H1 (cell line): Measurements from ENCODE around the gene TNP2. TPM values are rescaled to one million over a fixed set of nuclear protein-coding genes. Genes with fewer than 3 reads are reported as not detected.

Source experiments
- CTCF ChIA-PET: fragments of 300-600 bp; sonication (Branson Sonifier 250); formaldehyde crosslinking; loops from one replicate; lab custom pipeline; 2021; ENCODE audit not compliant: partially characterized antibody; lab: Charles Lee
- POLR2A ChIA-PET: fragments of 300-600 bp; sonication (Branson Sonifier 250); formaldehyde crosslinking; loops from one replicate; lab custom pipeline; 2021; ENCODE audit warnings: inconsistent platforms; ENCODE audit not compliant: partially characterized antibody; lab: Charles Lee
- DNase-seq, 2 experiments: peaks; one replicate each; pipeline versions ENCODE4 v3.0.0 to v3.0.0-alpha.2; 2010 to 2022; ENCODE audit warnings: low spot score in 2 of 2, low read depth in 1 of 2, mixed read lengths in 1 of 2
- FAIRE-seq: peaks from 2 replicates; lab custom pipeline; 2011; peaks lifted over from hg19 to GRCh38; lab: Jason Lieb, UNC
- H2AFZ ChIP-seq: 2 replicates; pipeline ENCODE4 v1.8.1; 2012; ENCODE audit warnings: low read length, inconsistent platforms
- H2AK5ac ChIP-seq: 2 replicates; pipeline ENCODE4 v1.6.1; 2013; ENCODE audit warnings: low read depth, low read length
- H2BK120ac ChIP-seq: replicated peaks from 2 replicates; pipeline ENCODE3; 2013; ENCODE audit warnings: low read depth, low read length, inconsistent platforms
- H2BK12ac ChIP-seq: 2 replicates; pipeline ENCODE4 v1.6.1; 2013; ENCODE audit warnings: low read depth, low read length
- H2BK15ac ChIP-seq: 2 replicates; pipeline ENCODE4 v1.6.1; 2013; ENCODE audit warnings: low read length
- H2BK20ac ChIP-seq: 2 replicates; pipeline ENCODE4 v1.6.1; 2013; ENCODE audit warnings: low read length
- H2BK5ac ChIP-seq: 2 replicates; pipeline ENCODE4 v1.6.1; 2013; ENCODE audit warnings: low read depth, low read length
- H3K14ac ChIP-seq: 2 replicates; pipeline ENCODE4 v1.6.1; 2013; ENCODE audit warnings: inconsistent platforms; ENCODE audit not compliant: insufficient read length
- H3K18ac ChIP-seq: 2 replicates; pipeline ENCODE4 v1.6.1; 2013; ENCODE audit warnings: low read length; ENCODE audit errors: extremely low read depth
- H3K23ac ChIP-seq: 2 replicates; pipeline ENCODE4 v1.6.1; 2013; ENCODE audit warnings: inconsistent platforms; ENCODE audit not compliant: insufficient read length
- H3K23me2 ChIP-seq: 2 replicates; pipeline ENCODE4 v1.6.1; 2013; ENCODE audit warnings: low read depth, low read length
- H3K27ac ChIP-seq: 2 replicates; pipeline ENCODE4 v1.6.1; 2011; ENCODE audit warnings: low read depth, low read length, inconsistent platforms
- H3K27me3 ChIP-seq, 4 experiments: replicated peaks in 1 of 4; 1 replicate in 1 of 4; 2 replicates in 3 of 4; pipeline versions ENCODE4 v1.6.1 to v1.8.1; 2011 to 2013; ENCODE audit warnings: low read length in 3 of 4, mild to moderate bottlenecking in 3 of 4, inconsistent platforms in 2 of 4, mixed read lengths in 2 of 4, moderate library complexity in 1 of 4; ENCODE audit not compliant: control insufficient read depth in 3 of 4, insufficient read depth in 3 of 4; ENCODE audit errors: extremely low read depth in 1 of 4
- H3K36me3 ChIP-seq, 4 experiments: 2 replicates each; pipeline versions ENCODE4 v1.6.1 to v1.8.1; 2011 to 2013; ENCODE audit warnings: mild to moderate bottlenecking in 4 of 4, low read length in 3 of 4, moderate library complexity in 2 of 4, control low read depth in 1 of 4, inconsistent platforms in 1 of 4; ENCODE audit not compliant: insufficient read depth in 4 of 4, control insufficient read depth in 2 of 4
- H3K4ac ChIP-seq: replicated peaks from 2 replicates; pipeline ENCODE3; 2013; ENCODE audit warnings: low read length, low read depth, mixed read lengths, inconsistent platforms; ENCODE audit not compliant: insufficient read length
- H3K4me1 ChIP-seq, 4 experiments: replicated peaks in 1 of 4; 1 replicate in 1 of 4; 2 replicates in 3 of 4; pipeline versions ENCODE4 v1.6.1 to v1.8.1; 2011 to 2013; ENCODE audit warnings: low read length in 3 of 4, inconsistent platforms in 2 of 4, mixed read lengths in 1 of 4; ENCODE audit not compliant: insufficient read depth in 4 of 4, control insufficient read depth in 3 of 4
- H3K4me2 ChIP-seq, 2 experiments: 2 replicates each; pipeline versions ENCODE4 v1.6.1 to v1.8.1; 2011 to 2013; ENCODE audit warnings: low read depth in 2 of 2, low read length in 2 of 2, control low read depth in 1 of 2, inconsistent platforms in 1 of 2, mild to moderate bottlenecking in 1 of 2; ENCODE audit not compliant: insufficient read depth in 1 of 2
- H3K4me3 ChIP-seq, 4 experiments: fragments of 200-600, 300-600 bp in 1 of 4; sonication (generic), shearing (Covaris generic), sonication (Bioruptor Twin) in 1 of 4; 2 replicates each; pipeline versions ENCODE4 v1.5.1 to v1.8.1; 2011 to 2016; ENCODE audit warnings: low read length in 4 of 4, low read depth in 3 of 4, control low read depth in 2 of 4, inconsistent platforms in 2 of 4, mild to moderate bottlenecking in 2 of 4, mixed read lengths in 1 of 4, moderate library complexity in 1 of 4; ENCODE audit not compliant: insufficient read depth in 2 of 4; ENCODE audit errors: extremely low read depth in 1 of 4
- H3K56ac ChIP-seq: replicated peaks from 2 replicates; pipeline ENCODE3; 2013; ENCODE audit warnings: low read depth, mild to moderate bottlenecking, mixed read lengths, low read length, inconsistent platforms; ENCODE audit not compliant: insufficient read length
- H3K79me1 ChIP-seq: 2 replicates; pipeline ENCODE4 v1.6.1; 2013; ENCODE audit warnings: low read depth, low read length, control low read depth
- H3K79me2 ChIP-seq, 2 experiments: 2 replicates each; pipeline versions ENCODE4 v1.6.1 to v1.8.1; 2012 to 2013; ENCODE audit warnings: low read length in 2 of 2, mild to moderate bottlenecking in 2 of 2, inconsistent platforms in 1 of 2; ENCODE audit not compliant: insufficient read depth in 2 of 2, control insufficient read depth in 1 of 2
- H3K9ac ChIP-seq, 4 experiments: replicated peaks in 1 of 4; 1 replicate in 1 of 4; 2 replicates in 3 of 4; pipeline versions ENCODE4 v1.6.1 to v1.8.1; 2011 to 2013; ENCODE audit warnings: low read depth in 3 of 4, low read length in 3 of 4, control low read depth in 2 of 4, mild to moderate bottlenecking in 2 of 4, moderate library complexity in 2 of 4, inconsistent platforms in 1 of 4; ENCODE audit errors: extremely low read depth in 1 of 4
- H3K9me3 ChIP-seq, 2 experiments: 2 replicates each; pipeline versions ENCODE4 v1.6.1 to v1.8.1; 2012 to 2013; ENCODE audit warnings: mild to moderate bottlenecking in 2 of 2, moderate library complexity in 2 of 2, control low read depth in 1 of 2, inconsistent platforms in 1 of 2, low read depth in 1 of 2, low read length in 1 of 2, mixed read lengths in 1 of 2; ENCODE audit not compliant: insufficient read depth in 2 of 2
- H4K20me1 ChIP-seq, 2 experiments: replicated peaks in 1 of 2; 2 replicates each; pipeline versions ENCODE3 to v1.8.1; 2011 to 2013; ENCODE audit warnings: inconsistent platforms in 2 of 2, low read length in 2 of 2, mild to moderate bottlenecking in 1 of 2; ENCODE audit not compliant: insufficient read depth in 2 of 2, control insufficient read depth in 1 of 2
- H4K5ac ChIP-seq: 2 replicates; pipeline ENCODE4 v1.6.1; 2013; ENCODE audit warnings: low read length, low read depth, mixed read lengths, inconsistent platforms; ENCODE audit not compliant: insufficient read length
- H4K8ac ChIP-seq: 2 replicates; pipeline ENCODE4 v1.8.0; 2013; ENCODE audit warnings: mild to moderate bottlenecking, moderate library complexity, low read length, inconsistent platforms; ENCODE audit not compliant: insufficient read depth; ENCODE audit errors: extremely low read depth
- H4K91ac ChIP-seq: replicated peaks from 2 replicates; pipeline ENCODE3; 2013; ENCODE audit warnings: low read length, mixed read lengths, inconsistent platforms; ENCODE audit not compliant: insufficient read length
- ATF2 ChIP-seq: IDR thresholded peaks from 2 replicates; pipeline ENCODE4 v1.6.1; 2012; ENCODE audit warnings: low read length, inconsistent platforms
- ATF3 ChIP-seq: IDR thresholded peaks from 2 replicates; pipeline ENCODE4 v1.6.1; 2011; ENCODE audit warnings: low read depth, mild to moderate bottlenecking, low read length; ENCODE audit not compliant: insufficient read depth
- CTBP2 ChIP-seq: IDR thresholded peaks from 2 replicates; pipeline ENCODE4 v1.7.0; 2011; ENCODE audit warnings: borderline replicate concordance, mild to moderate bottlenecking, moderate library complexity, mixed read lengths, low read length; ENCODE audit not compliant: insufficient read depth, insufficient read length
- EGR1 ChIP-seq: IDR thresholded peaks from 2 replicates; pipeline ENCODE4 v1.6.1; 2011; ENCODE audit warnings: low read depth, low read length, borderline replicate concordance
- NANOG ChIP-seq: IDR thresholded peaks from 2 replicates; pipeline ENCODE4 v1.6.1; 2011; ENCODE audit warnings: low read length, low read depth, mild to moderate bottlenecking, inconsistent platforms; ENCODE audit not compliant: insufficient read depth, poor library complexity, severe bottlenecking
- SIN3A ChIP-seq, 2 experiments: IDR thresholded peaks in 1 of 2; conservative IDR thresholded peaks in 1 of 2; 2 replicates each; pipeline ENCODE4 v1.6.1; 2011 to 2012; ENCODE audit warnings: low read length in 2 of 2, improper control_type of control experiment in 1 of 2, low read depth in 1 of 2, mild to moderate bottlenecking in 1 of 2
- TAF7 ChIP-seq: optimal IDR thresholded peaks from 2 replicates; pipeline ENCODE3; 2011; ENCODE audit warnings: low read depth, mild to moderate bottlenecking, inconsistent platforms, low read length, moderate library complexity, borderline replicate concordance
- TCF12 ChIP-seq: IDR thresholded peaks from 2 replicates; pipeline ENCODE4 v1.6.1; 2011; ENCODE audit warnings: low read depth, mild to moderate bottlenecking, low read length
- WGBS, 2 experiments: shearing (Covaris generic) in 1 of 2; methylation state at CpG; one replicate each; pipeline versions ENCODE4 v1.1.6 to v1.1.7; 2013 to 2015; ENCODE audit warnings: low lambda C conversion rate in 2 of 2, mixed read lengths in 2 of 2, inconsistent platforms in 1 of 2, low coverage in 1 of 2, missing lambda C conversion rate in 1 of 2; ENCODE audit not compliant: insufficient replicate concordance in 2 of 2, insufficient coverage in 1 of 2, insufficient read length in 1 of 2; ENCODE audit errors: extremely low coverage in 1 of 2, missing lambda C conversion rate in 1 of 2; 5-methylcytosine and 5-hydroxymethylcytosine counted together
- polyA plus RNA-seq, 7 experiments: library from polyadenylated mRNA; depleted of rRNA in 3 of 7; stranded (reverse) in 5 of 7; unstranded in 2 of 7; fragments of >200 nt in 5 of 7; fragments of 200-250 nt in 2 of 7; gene quantifications; 1 replicate in 5 of 7; 2 replicates in 1 of 7; 4 replicates in 1 of 7; pipeline versions ENCODE4 v1.2.1 to v1.2.3, GENCODE V29; 2011 to 2013; ENCODE audit warnings: missing spikeins in 2 of 7, mixed read lengths in 2 of 7
- total RNA-seq: library from RNA; stranded (reverse); fragmentation: NEBNext Ultra II Directional; extraction: Animal tissue kit (Norgen Biotek cat#: 25700); gene quantifications from 2 replicates; pipeline ENCODE4 v1.2.1, GENCODE V29; 2021

Gene TNP2
- total and polyA plus RNA-seq, 2 of the 8 experiments (the other 6 are each of a cell fraction or from before 2014, with no cell fraction given): not detected

- no peak overlapping the region for H2BK20ac ChIP-seq
- H3K4me1 ChIP-seq: peaks cover 0 to 6% (median 3%) of the 10 kb centered on the region in 4 experiments; a peak in 2 of 7 replicates
- no peak overlapping the region for H2BK120ac ChIP-seq
- peak overlapping the region; percentile 13; the same call in 1 of the 2 replicates for H3K18ac ChIP-seq
- no peak overlapping the region for H3K27ac ChIP-seq
- no peak overlapping the region for H3K4ac ChIP-seq
- no peak overlapping the region for H2BK12ac ChIP-seq
- no peak overlapping the region for H2BK15ac ChIP-seq
- FAIRE-seq (no peak), DNase-seq (no peak)
- CTCF ChIA-PET: interaction anchor here (0.6 to 1.6 kb wide), 7 partner anchors 7 to 195 kb away, joined by 3 to 5 read pairs (median 4); no protein-coding TSS in a partner anchor
- no peaks in the 10 kb centered on the region for H3K27me3 ChIP-seq
- H3K9me3 ChIP-seq: 0 out of 4 replicates have a peak, but pooled peaks cover 0 to 3% of the 10 kb centered on the region in 2 experiments
- no peak overlapping the region for H3K4me3 ChIP-seq
- H4K20me1 ChIP-seq: no peaks in the 10 kb centered on the region
- 82% methylated on average over 10 of the region's 10 CpGs; no CpG with 5 or more reads in 1 of the 2 experiments for WGBS, 2 experiments
- no peak overlapping the region for H3K4me2 ChIP-seq
- no peaks in the 10 kb centered on the region for H3K79me1 ChIP-seq
- H4K91ac ChIP-seq: peak overlapping the region; percentile 5
- H3K23me2 ChIP-seq: no peaks in the 10 kb centered on the region; the same call in 1 of the 2 replicates
- no peak overlapping the region for H4K5ac ChIP-seq
- H2AFZ ChIP-seq: no peak overlapping the region
- no peak overlapping the region for H4K8ac ChIP-seq
- no peak overlapping the region for H3K14ac ChIP-seq
- POLR2A ChIA-PET: interaction anchor here (1.2 to 3.5 kb wide), 4 partner anchors 9 to 16 kb away, joined by 4 to 21 read pairs (median 8); no protein-coding TSS in a partner anchor
- H3K56ac ChIP-seq: no peak overlapping the region
- H3K36me3 ChIP-seq: no peaks in the 10 kb centered on the region
- no peak overlapping the region for H2BK5ac ChIP-seq
- no peaks in the 10 kb centered on the region for H3K79me2 ChIP-seq
- no peak overlapping the region for H2AK5ac ChIP-seq
- no peak overlapping the region for H3K9ac ChIP-seq
- no peak overlapping the region for H3K23ac ChIP-seq
- TF ChIP-seq TCF12 (no peak), CTBP2 (no peak), TAF7 (no peak), SIN3A (conservative IDR thresholded peaks at IDR 0.05 in 1 of 2, IDR thresholded peaks at IDR 0.05 in 1 of 2; ENCODE audit: low read depth in 1 of 2, low read length in 2 of 2) (no peak), ATF2 (no peak), NANOG (no peak), EGR1 (no peak), ATF3 (no peak)
Measured at GRCh38 chr16:11240636-11241473, 28.3 kb downstream of the TNP2 start.
